CD14-positive monocyte (primary cell): Measurements from ENCODE around the gene VCPKMT. TPM values are rescaled to one million over a fixed set of nuclear protein-coding genes. Genes with fewer than 3 reads are reported as not detected.

ENCODE experiments used
- DNase-seq, 3 donors: peaks; one replicate each; pipeline ENCODE4 v3.0.0-alpha.2; 2011 to 2022
- H2AFZ ChIP-seq: 2 replicates; pipeline ENCODE4 v1.6.0; 2012; ENCODE audit warnings: mild to moderate bottlenecking, low read depth, low read length, inconsistent platforms; ENCODE audit not compliant: insufficient read depth, poor library complexity, severe bottlenecking
- H3K27ac ChIP-seq, 2 donors: 1 replicate in 1 of 2; 2 replicates in 1 of 2; pipeline ENCODE4 v1.5.1; 2012 to 2013; ENCODE audit warnings: low read length in 2 of 2, control low read depth in 1 of 2, inconsistent platforms in 1 of 2, low read depth in 1 of 2, mild to moderate bottlenecking in 1 of 2
- H3K27me3 ChIP-seq, 2 donors: one replicate each; pipeline versions ENCODE4 v1.6.0 to v1.6.1; 2011 to 2013; ENCODE audit warnings: low read length in 2 of 2; ENCODE audit not compliant: control insufficient read depth in 2 of 2, insufficient read depth in 2 of 2
- H3K36me3 ChIP-seq, 2 donors: replicated peaks in 1 of 2; 1 replicate in 1 of 2; 2 replicates in 1 of 2; pipeline versions ENCODE4 v1.5.1 to v1.6.1; 2012 to 2013; ENCODE audit warnings: low read length in 2 of 2, control low read depth in 1 of 2, inconsistent platforms in 1 of 2, mild to moderate bottlenecking in 1 of 2; ENCODE audit not compliant: insufficient read depth in 2 of 2, control insufficient read depth in 1 of 2
- H3K4me1 ChIP-seq, 2 donors: 1 replicate in 1 of 2; 2 replicates in 1 of 2; pipeline versions ENCODE4 v1.5.1 to v1.6.1; 2012 to 2013; ENCODE audit warnings: low read length in 2 of 2, control low read depth in 1 of 2, inconsistent platforms in 1 of 2, mild to moderate bottlenecking in 1 of 2, moderate library complexity in 1 of 2; ENCODE audit not compliant: insufficient read depth in 2 of 2, control insufficient read depth in 1 of 2
- H3K4me2 ChIP-seq: replicated peaks from 2 replicates; pipeline ENCODE3; 2012; ENCODE audit warnings: low read length, moderate library complexity, mild to moderate bottlenecking; ENCODE audit not compliant: poor library complexity, severe bottlenecking; ENCODE audit errors: extremely low read depth
- H3K4me3 ChIP-seq, 3 experiments: fragments of 200-600 bp in 1 of 3; sonication (generic) in 1 of 3; replicated peaks in 1 of 3; 1 replicate in 2 of 3; 2 replicates in 1 of 3; pipeline ENCODE4 v1.5.1; 2011 to 2013; ENCODE audit warnings: low read length in 3 of 3, mild to moderate bottlenecking in 3 of 3, control low read depth in 2 of 3, low read depth in 2 of 3, inconsistent platforms in 1 of 3, moderate library complexity in 1 of 3
- H3K79me2 ChIP-seq: 2 replicates; pipeline ENCODE4 v1.6.0; 2012; ENCODE audit warnings: mild to moderate bottlenecking, control low read depth, inconsistent platforms, low read length, moderate library complexity; ENCODE audit not compliant: insufficient read depth
- H3K9ac ChIP-seq: 2 replicates; pipeline ENCODE4 v1.6.0; 2017; ENCODE audit warnings: low read length, mild to moderate bottlenecking; ENCODE audit not compliant: insufficient read depth, poor library complexity, severe bottlenecking
- H3K9me3 ChIP-seq, 2 donors: replicated peaks in 1 of 2; 1 replicate in 1 of 2; 2 replicates in 1 of 2; pipeline versions ENCODE4 v1.5.1 to v1.6.1; 2012 to 2013; ENCODE audit warnings: low read length in 2 of 2, control low read depth in 1 of 2; ENCODE audit not compliant: control insufficient read depth in 1 of 2, insufficient read depth in 1 of 2
- H4K20me1 ChIP-seq: 2 replicates; pipeline ENCODE4 v1.6.0; 2012; ENCODE audit warnings: mild to moderate bottlenecking, low read length, control low read depth, moderate library complexity; ENCODE audit not compliant: insufficient read depth
- H3K27ac Mint-ChIP-seq, 7 donors: one replicate each; pipeline ENCODE4 v1.8.0; 2020; ENCODE audit warnings: mild to moderate bottlenecking in 7 of 7, mixed read lengths in 7 of 7, moderate library complexity in 6 of 7, inconsistent platforms in 2 of 7
- H3K27me3 Mint-ChIP-seq, 3 donors: one replicate each; pipeline ENCODE4 v1.8.0; 2021 to 2022; ENCODE audit warnings: low read depth in 3 of 3, mild to moderate bottlenecking in 3 of 3, mixed read lengths in 3 of 3, moderate library complexity in 3 of 3, inconsistent platforms in 1 of 3
- H3K36me3 Mint-ChIP-seq, 2 donors: one replicate each; pipeline ENCODE4 v1.8.0; 2020; ENCODE audit warnings: mixed read lengths in 2 of 2, inconsistent platforms in 1 of 2, mild to moderate bottlenecking in 1 of 2
- H3K4me1 Mint-ChIP-seq: one replicate; pipeline ENCODE4 v1.8.0; 2020; ENCODE audit warnings: mild to moderate bottlenecking, mixed read lengths
- H3K4me3 Mint-ChIP-seq, 2 donors: one replicate each; pipeline ENCODE4 v1.8.0; 2020; ENCODE audit warnings: mild to moderate bottlenecking in 2 of 2, mixed read lengths in 2 of 2, moderate library complexity in 1 of 2
- H3K9me3 Mint-ChIP-seq, 7 donors: one replicate each; pipeline ENCODE4 v1.8.0; 2020 to 2022; ENCODE audit warnings: mixed read lengths in 7 of 7, mild to moderate bottlenecking in 6 of 7, moderate library complexity in 6 of 7, inconsistent platforms in 2 of 7
- WGBS: methylation state at CpG from one replicate; pipeline ENCODE4 v1.1.5; 2013; ENCODE audit warnings: missing lambda C conversion rate; ENCODE audit not compliant: insufficient coverage; 5-methylcytosine and 5-hydroxymethylcytosine counted together
- intact Hi-C, 2 donors: fragments of 100-400 bp; cut with micrococcal nuclease; formaldehyde crosslinking; loops; one replicate each; pipeline versions ENCODE4 v1.15.0 to v1.15.1; 2023
- polyA plus RNA-seq, 3 donors: library from polyadenylated mRNA; depleted of rRNA in 1 of 3; unstranded in 2 of 3; stranded (reverse) in 1 of 3; fragments of 300-500 nt in 2 of 3; fragments of >200 nt in 1 of 3; fragmentation: Illumina TruSeq in 2 of 3; gene quantifications; 1 replicate in 2 of 3; 2 replicates in 1 of 3; pipeline ENCODE4 v1.2.3, GENCODE V29; 2012 to 2021
- TF ChIP-seq, protein P1 (sequence below): fragments of 200-600 bp; IDR thresholded peaks from one replicate; pipeline ENCODE4 v1.8.0; 2022; ENCODE audit warnings: antibody characterized with exemption, mild to moderate bottlenecking

VCPKMT gene
- polyA plus RNA-seq, 3 donors, result 3.4 to 14.2 (median 3.5) TPM

DNA sequence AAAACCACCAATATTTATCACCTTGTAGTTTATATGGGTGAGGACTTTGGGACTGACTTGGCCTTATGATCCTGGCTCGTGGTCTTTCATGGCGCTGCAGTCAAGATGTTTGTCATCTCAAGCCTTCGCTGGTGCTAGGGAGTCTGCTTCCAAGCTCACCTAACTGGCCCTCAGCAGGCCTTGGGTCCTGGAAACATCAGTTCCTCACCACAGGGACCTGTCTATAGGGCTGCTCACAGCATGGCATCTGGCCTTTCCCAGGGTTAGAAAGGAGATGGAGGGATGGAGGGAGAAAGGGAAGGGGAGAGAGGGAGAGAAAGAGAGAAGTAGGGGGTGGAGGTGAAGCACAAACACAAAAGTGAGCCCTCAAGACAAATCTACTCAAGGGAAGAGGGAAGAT lies 31.7 kb downstream of the VCPKMT start:
- peaks cover 0 to 1% (median 0%) of the 10 kb centered on the region in 3 donors for H3K27me3 Mint-ChIP-seq
- Histone ChIP-seq H3K4me3 (no peak overlapping the region), H3K4me2 (no peak overlapping the region), H3K27ac (no peak overlapping the region), H3K36me3 (peaks cover 0 to 11% of the 10 kb centered on the region in 2 donors), H2AFZ (no peak overlapping the region), H3K79me2 (no peaks in the 10 kb centered on the region), H3K9me3 (no peaks in the 10 kb centered on the region), H3K4me1 (peaks cover 15 to 24% of the 10 kb centered on the region in 2 donors), H3K9ac (no peak overlapping the region), H4K20me1 (no peaks in the 10 kb centered on the region), H3K27me3 (no peaks in the 10 kb centered on the region)
- H3K36me3 Mint-ChIP-seq, result peaks cover 12 to 16% of the 10 kb centered on the region in 2 donors
- 95% methylated on average over 2 of the region's 3 CpGs for WGBS
- no peaks in the 10 kb centered on the region for H3K9me3 Mint-ChIP-seq
- DNase-seq, result no peak
- TF ChIP-seq, protein P1, sequence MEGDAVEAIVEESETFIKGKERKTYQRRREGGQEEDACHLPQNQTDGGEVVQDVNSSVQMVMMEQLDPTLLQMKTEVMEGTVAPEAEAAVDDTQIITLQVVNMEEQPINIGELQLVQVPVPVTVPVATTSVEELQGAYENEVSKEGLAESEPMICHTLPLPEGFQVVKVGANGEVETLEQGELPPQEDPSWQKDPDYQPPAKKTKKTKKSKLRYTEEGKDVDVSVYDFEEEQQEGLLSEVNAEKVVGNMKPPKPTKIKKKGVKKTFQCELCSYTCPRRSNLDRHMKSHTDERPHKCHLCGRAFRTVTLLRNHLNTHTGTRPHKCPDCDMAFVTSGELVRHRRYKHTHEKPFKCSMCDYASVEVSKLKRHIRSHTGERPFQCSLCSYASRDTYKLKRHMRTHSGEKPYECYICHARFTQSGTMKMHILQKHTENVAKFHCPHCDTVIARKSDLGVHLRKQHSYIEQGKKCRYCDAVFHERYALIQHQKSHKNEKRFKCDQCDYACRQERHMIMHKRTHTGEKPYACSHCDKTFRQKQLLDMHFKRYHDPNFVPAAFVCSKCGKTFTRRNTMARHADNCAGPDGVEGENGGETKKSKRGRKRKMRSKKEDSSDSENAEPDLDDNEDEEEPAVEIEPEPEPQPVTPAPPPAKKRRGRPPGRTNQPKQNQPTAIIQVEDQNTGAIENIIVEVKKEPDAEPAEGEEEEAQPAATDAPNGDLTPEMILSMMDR, result no peak
- intact Hi-C loops, result no loop called here
- H3K4me3 Mint-ChIP-seq, result no peak overlapping the region
- H3K27ac Mint-ChIP-seq, result peak overlapping the region in 2 of 7 donors; percentile 0 to 74
- peaks cover 23% of the 10 kb centered on the region for H3K4me1 Mint-ChIP-seq

DNA sequence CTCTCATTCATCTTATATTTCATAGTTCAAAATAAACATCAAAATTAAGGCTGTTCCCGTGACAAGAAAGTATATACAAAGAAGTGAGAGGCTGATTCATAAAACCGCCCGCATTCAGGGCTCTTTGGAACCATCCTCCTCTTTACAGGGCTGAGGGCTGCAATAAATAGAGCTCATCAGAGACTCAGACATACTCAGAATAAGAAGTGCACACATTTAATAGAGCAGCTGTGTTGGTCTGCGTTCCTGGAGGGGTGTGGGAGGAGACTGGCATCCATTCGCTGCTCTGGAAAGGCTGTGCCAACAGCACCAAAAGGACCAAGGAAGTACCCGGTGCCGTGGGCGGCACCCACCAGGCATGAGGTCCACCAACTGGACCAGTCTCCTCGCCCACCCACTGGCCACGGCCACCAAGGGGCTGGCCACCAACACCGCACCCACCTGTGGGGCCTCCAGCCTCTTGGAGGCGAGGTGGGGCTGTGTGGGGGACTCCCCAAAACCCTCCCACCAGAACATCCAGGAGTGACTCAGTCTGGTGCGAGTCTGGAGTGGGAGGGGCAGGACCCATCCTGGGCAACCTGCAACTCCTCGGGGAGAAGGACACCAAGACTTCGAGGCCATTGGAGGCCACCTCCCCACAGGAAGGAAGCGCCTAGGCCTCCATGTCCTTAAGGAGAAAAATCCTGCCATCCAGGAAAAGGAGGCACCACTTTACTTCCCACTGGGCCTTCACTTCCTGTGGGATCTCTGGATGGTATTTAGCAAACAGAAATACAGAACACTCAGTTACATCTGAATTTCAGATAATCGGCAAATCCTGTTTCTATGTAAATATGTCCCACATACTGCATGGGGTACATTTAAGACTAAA lies 32.7 kb downstream of the VCPKMT start:
- peak overlapping the region; percentile 51 for H2AFZ ChIP-seq
- Mint-ChIP-seq H3K4me3 (no peak overlapping the region), H3K27me3 (peaks cover 0 to 1% (median 0%) of the 10 kb centered on the region in 3 donors), H3K9me3 (peaks cover 0 to 2% (median 0%) of the 10 kb centered on the region in 7 donors), H3K4me1 (peaks cover 23% of the 10 kb centered on the region), H3K36me3 (peaks cover 6 to 14% of the 10 kb centered on the region in 2 donors), H3K27ac (peak overlapping the region; percentile 57 to 89 (median 70))
- H3K36me3 ChIP-seq, result peaks cover 0 to 4% of the 10 kb centered on the region in 2 donors
- H3K9me3 ChIP-seq, result no peaks in the 10 kb centered on the region
- H3K4me1 ChIP-seq, result peaks cover 15 to 24% of the 10 kb centered on the region in 2 donors
- H4K20me1 ChIP-seq, result no peaks in the 10 kb centered on the region
- H3K79me2 ChIP-seq, result no peaks in the 10 kb centered on the region
- no peak for DNase-seq
- intact Hi-C loops, result no loop called here
- WGBS, result 91% methylated on average over 5 of the region's 17 CpGs
- TF ChIP-seq, protein P1, result no peak
- H3K4me3 ChIP-seq, result no peak overlapping the region
- H3K9ac ChIP-seq, result no peak overlapping the region
- H3K27me3 ChIP-seq, result no peaks in the 10 kb centered on the region
- H3K4me2 ChIP-seq, result no peak overlapping the region
- H3K27ac ChIP-seq, result peak overlapping the region; percentile 29 to 70
